Astrocyte (in vitro differentiated cells and primary cell): ENCODE measurements around the gene P2RY12. TPM values are rescaled to one million over a fixed set of nuclear protein-coding genes. Genes with fewer than 3 reads are reported as not detected.

Source experiments
- DNase-seq: peaks from one replicate; pipeline ENCODE4 v3.0.0-alpha.2; 2010; ENCODE audit warnings: low read depth
- FAIRE-seq: peaks from 2 replicates; lab custom pipeline; 2011; peaks lifted over from hg19 to GRCh38; lab: Jason Lieb, UNC
- H2AFZ ChIP-seq: 2 replicates; pipeline ENCODE4 v1.6.0; 2012; ENCODE audit warnings: low read depth, low read length, inconsistent platforms
- H3K27ac ChIP-seq: 2 replicates; pipeline ENCODE4 v1.5.1; 2011; ENCODE audit warnings: low read depth, low read length, inconsistent platforms
- H3K27me3 ChIP-seq: 2 replicates; pipeline ENCODE4 v1.6.0; 2011; ENCODE audit warnings: low read length, inconsistent platforms; ENCODE audit not compliant: insufficient read depth
- H3K36me3 ChIP-seq: 2 replicates; pipeline ENCODE4 v1.5.1; 2011; ENCODE audit warnings: low read length, inconsistent platforms; ENCODE audit not compliant: insufficient read depth
- H3K4me1 ChIP-seq: 2 replicates; pipeline ENCODE4 v1.5.1; 2011; ENCODE audit warnings: low read length, inconsistent platforms; ENCODE audit not compliant: insufficient read depth
- H3K4me2 ChIP-seq: 2 replicates; pipeline ENCODE4 v1.6.0; 2012; ENCODE audit warnings: low read length, inconsistent platforms
- H3K4me3 ChIP-seq: 2 replicates; pipeline ENCODE4 v1.5.1; 2011; ENCODE audit warnings: low read depth, mild to moderate bottlenecking, low read length, inconsistent platforms; ENCODE audit not compliant: insufficient read depth
- H3K79me2 ChIP-seq: 2 replicates; pipeline ENCODE4 v1.6.0; 2012; ENCODE audit warnings: mild to moderate bottlenecking, low read length, inconsistent platforms; ENCODE audit not compliant: insufficient read depth
- H3K9ac ChIP-seq: 2 replicates; pipeline ENCODE4 v1.6.0; 2012; ENCODE audit warnings: mild to moderate bottlenecking, low read length, inconsistent platforms
- H3K9me3 ChIP-seq: 2 replicates; pipeline ENCODE4 v1.5.1; 2012; ENCODE audit warnings: low read depth, mild to moderate bottlenecking, low read length, inconsistent platforms; ENCODE audit not compliant: insufficient read depth
- H4K20me1 ChIP-seq: 2 replicates; pipeline ENCODE4 v1.6.0; 2012; ENCODE audit warnings: low read length, inconsistent platforms; ENCODE audit not compliant: insufficient read depth
- H3K27ac Mint-ChIP-seq: one replicate; pipeline ENCODE4 v1.8.0; 2021; ENCODE audit warnings: mild to moderate bottlenecking, mixed read lengths; ENCODE audit not compliant: unreplicated experiment
- H3K27me3 Mint-ChIP-seq: one replicate; pipeline ENCODE4 v1.8.0; 2021; ENCODE audit warnings: low read depth, mixed read lengths; ENCODE audit not compliant: unreplicated experiment
- H3K36me3 Mint-ChIP-seq: one replicate; pipeline ENCODE4 v1.8.0; 2021; ENCODE audit warnings: low read depth, mixed read lengths; ENCODE audit not compliant: unreplicated experiment
- H3K4me1 Mint-ChIP-seq: one replicate; pipeline ENCODE4 v1.8.0; 2021; ENCODE audit warnings: low read depth, mixed read lengths; ENCODE audit not compliant: unreplicated experiment
- H3K4me3 Mint-ChIP-seq: one replicate; pipeline ENCODE4 v1.8.0; 2021; ENCODE audit warnings: mild to moderate bottlenecking, moderate library complexity, mixed read lengths; ENCODE audit not compliant: unreplicated experiment
- H3K9me3 Mint-ChIP-seq: one replicate; pipeline ENCODE4 v1.8.0; 2021; ENCODE audit warnings: mild to moderate bottlenecking, mixed read lengths; ENCODE audit not compliant: unreplicated experiment
- CTCF ChIP-seq: IDR thresholded peaks from 2 replicates; pipeline ENCODE4 v1.5.1; 2011; ENCODE audit warnings: low read depth, mild to moderate bottlenecking, inconsistent platforms, low read length, moderate library complexity; ENCODE audit not compliant: insufficient read depth
- EZH2 ChIP-seq: IDR thresholded peaks from 2 replicates; pipeline ENCODE4 v1.6.1; 2012; ENCODE audit warnings: mild to moderate bottlenecking, low read length, inconsistent platforms; ENCODE audit not compliant: insufficient read depth
- total RNA-seq: library from RNA; stranded (reverse); gene quantifications from 2 replicates; pipeline ENCODE4 v1.2.1, GENCODE V29; 2021

The P2RY12 gene
- total RNA-seq, 1 donor from 2014 or later, result not detected

DNA sequence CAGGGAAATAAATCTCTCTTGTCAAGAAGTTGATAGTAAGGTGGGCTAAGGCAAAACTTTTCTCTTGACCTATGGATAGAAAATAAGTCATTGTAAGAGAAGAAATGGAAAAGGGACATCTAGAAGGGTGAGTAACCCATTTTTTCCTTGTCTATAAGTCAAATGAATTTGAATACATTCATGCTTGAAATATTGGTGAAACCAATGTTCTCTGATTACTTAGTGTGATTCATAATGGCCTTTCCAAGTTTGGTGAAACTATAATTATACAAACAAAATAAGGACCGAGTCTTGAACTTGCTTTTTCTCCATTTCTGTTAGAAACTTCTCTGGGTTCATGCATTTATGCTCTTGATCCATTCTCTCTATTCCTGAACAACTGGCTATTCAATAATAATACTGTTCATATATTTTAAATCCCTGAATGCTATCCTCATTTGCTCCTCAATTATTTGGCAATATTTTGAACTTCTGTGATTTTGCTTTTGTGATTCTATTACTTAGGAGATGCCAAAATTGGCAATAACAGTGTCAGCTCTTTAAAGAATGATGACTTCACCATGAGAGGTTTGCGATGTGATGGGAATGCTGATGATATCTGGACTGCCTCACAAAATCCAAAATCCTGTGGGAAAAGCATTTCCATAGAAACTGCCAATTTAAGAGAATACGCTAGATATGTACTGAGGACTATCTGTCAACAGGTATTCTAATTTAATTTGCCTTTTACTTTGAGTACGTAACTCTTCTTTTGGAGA, 12.3 kb downstream of the P2RY12 start:
- Histone ChIP-seq H3K4me1 (no peaks in the 10 kb centered on the region), H3K27me3 (no peaks in the 10 kb centered on the region), H3K9ac (no peak overlapping the region), H4K20me1 (no peaks in the 10 kb centered on the region), H3K27ac (no peak overlapping the region), H3K4me2 (no peak overlapping the region), H3K9me3 (no peaks in the 10 kb centered on the region), H3K4me3 (no peak overlapping the region), H3K79me2 (no peaks in the 10 kb centered on the region), H2AFZ (no peak overlapping the region), H3K36me3 (no peaks in the 10 kb centered on the region)
- Mint-ChIP-seq H3K4me3 (no peak overlapping the region), H3K36me3 (no peaks in the 10 kb centered on the region), H3K4me1 (peaks cover 6% of the 10 kb centered on the region), H3K27ac (no peak overlapping the region), H3K9me3 (no peaks in the 10 kb centered on the region), H3K27me3 (no peaks in the 10 kb centered on the region)
- TF ChIP-seq EZH2, result no peak
- no peak for TF ChIP-seq CTCF
- FAIRE-seq (peak; percentile 62), DNase-seq (peak; percentile 45)

DNA sequence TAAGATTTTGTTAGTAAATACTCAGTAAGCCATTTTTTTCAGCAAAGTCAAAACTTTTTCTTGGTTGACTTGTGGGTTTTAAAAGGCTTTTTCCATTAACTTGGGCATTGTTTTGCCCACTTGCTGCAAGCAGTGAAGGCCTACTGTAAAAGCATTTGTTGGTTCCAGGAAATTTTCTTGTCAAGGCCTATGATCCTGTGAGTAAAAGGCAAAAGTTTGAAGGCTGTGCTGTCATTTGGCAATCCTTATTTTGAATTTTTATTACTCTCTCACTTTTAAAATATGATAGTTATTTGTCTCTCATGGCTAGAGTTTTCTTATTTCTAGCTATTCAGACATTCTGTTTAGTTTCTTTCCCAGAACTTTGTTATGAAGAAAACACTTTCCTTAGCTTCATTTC, 13.0 kb downstream of the P2RY12 start:
- no peaks in the 10 kb centered on the region for H3K36me3 Mint-ChIP-seq
- TF ChIP-seq EZH2 (no peak), CTCF (no peak)
- no peaks in the 10 kb centered on the region for H3K9me3 Mint-ChIP-seq
- H3K4me2 ChIP-seq, result no peak overlapping the region
- H3K4me1 Mint-ChIP-seq, result peaks cover 6% of the 10 kb centered on the region
- no peaks in the 10 kb centered on the region for H3K36me3 ChIP-seq
- no peak overlapping the region for H3K27ac ChIP-seq
- H2AFZ ChIP-seq, result no peak overlapping the region
- H3K79me2 ChIP-seq, result no peaks in the 10 kb centered on the region
- H3K4me3 Mint-ChIP-seq, result no peak overlapping the region
- H3K4me3 ChIP-seq, result no peak overlapping the region
- H3K27ac Mint-ChIP-seq, result no peak overlapping the region
- no peaks in the 10 kb centered on the region for H3K27me3 Mint-ChIP-seq
- no peaks in the 10 kb centered on the region for H4K20me1 ChIP-seq
- H3K9ac ChIP-seq, result no peak overlapping the region
- no peaks in the 10 kb centered on the region for H3K27me3 ChIP-seq
- DNase-seq (no peak), FAIRE-seq (no peak)
- H3K9me3 ChIP-seq, result no peaks in the 10 kb centered on the region
- no peaks in the 10 kb centered on the region for H3K4me1 ChIP-seq

DNA sequence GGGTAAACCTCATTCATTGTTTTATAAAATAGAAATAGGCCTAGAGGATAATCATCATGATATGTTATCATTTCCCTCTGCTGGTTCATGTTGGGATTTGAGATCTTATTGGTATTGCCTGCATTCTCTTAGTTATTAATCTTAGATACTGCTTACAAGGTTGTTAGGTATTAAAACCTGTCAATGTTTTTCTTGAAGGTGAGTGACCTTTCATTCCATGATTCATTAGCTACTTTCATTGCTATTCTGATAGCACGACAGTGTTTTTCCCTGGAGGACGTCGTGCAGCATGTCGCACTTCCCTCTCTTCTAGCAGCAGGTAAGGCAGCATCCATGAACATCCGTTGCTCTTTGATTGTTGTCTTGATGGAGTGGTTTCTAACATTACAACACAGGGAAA, 17.1 kb downstream of the P2RY12 start:
- no peak for DNase-seq
- Histone ChIP-seq H3K9ac (no peak overlapping the region), H3K4me1 (no peaks in the 10 kb centered on the region), H4K20me1 (no peaks in the 10 kb centered on the region), H3K79me2 (no peaks in the 10 kb centered on the region), H3K27ac (no peak overlapping the region), H3K4me2 (no peak overlapping the region), H3K4me3 (no peak overlapping the region), H3K36me3 (no peaks in the 10 kb centered on the region), H2AFZ (no peak overlapping the region), H3K27me3 (no peaks in the 10 kb centered on the region), H3K9me3 (no peaks in the 10 kb centered on the region)
- Mint-ChIP-seq H3K36me3 (no peaks in the 10 kb centered on the region), H3K4me3 (no peak overlapping the region), H3K9me3 (no peaks in the 10 kb centered on the region), H3K27ac (no peak overlapping the region), H3K27me3 (no peaks in the 10 kb centered on the region), H3K4me1 (peaks cover 9% of the 10 kb centered on the region)
- no peak for TF ChIP-seq CTCF
- FAIRE-seq, result no peak
